C4-2B (cell line): ENCODE measurements around the gene TMCC3.
"Not testable (repeated sequence)": the region's sequence is repeated elsewhere in the genome, so short reads cannot be mapped to it uniquely, and the experiment has no call there.

Source experiments
- H3K27ac ChIP-seq: fragments of 450-650 bp; 2 replicates; pipeline ENCODE4 v1.5.1; 2017
- ZFX ChIP-seq: fragments of 450-650 bp; IDR thresholded peaks from 2 replicates; pipeline ENCODE4 v1.6.1; 2017
- TF ChIP-seq, protein P1 (sequence below): fragments of 450-650 bp; conservative IDR thresholded peaks from 2 replicates; pipeline ENCODE4 v1.5.1; 2017; ENCODE audit warnings: mild to moderate bottlenecking

TMCC3 gene, protein sequence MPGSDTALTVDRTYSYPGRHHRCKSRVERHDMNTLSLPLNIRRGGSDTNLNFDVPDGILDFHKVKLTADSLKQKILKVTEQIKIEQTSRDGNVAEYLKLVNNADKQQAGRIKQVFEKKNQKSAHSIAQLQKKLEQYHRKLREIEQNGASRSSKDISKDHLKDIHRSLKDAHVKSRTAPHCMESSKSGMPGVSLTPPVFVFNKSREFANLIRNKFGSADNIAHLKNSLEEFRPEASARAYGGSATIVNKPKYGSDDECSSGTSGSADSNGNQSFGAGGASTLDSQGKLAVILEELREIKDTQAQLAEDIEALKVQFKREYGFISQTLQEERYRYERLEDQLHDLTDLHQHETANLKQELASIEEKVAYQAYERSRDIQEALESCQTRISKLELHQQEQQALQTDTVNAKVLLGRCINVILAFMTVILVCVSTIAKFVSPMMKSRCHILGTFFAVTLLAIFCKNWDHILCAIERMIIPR

DNA sequence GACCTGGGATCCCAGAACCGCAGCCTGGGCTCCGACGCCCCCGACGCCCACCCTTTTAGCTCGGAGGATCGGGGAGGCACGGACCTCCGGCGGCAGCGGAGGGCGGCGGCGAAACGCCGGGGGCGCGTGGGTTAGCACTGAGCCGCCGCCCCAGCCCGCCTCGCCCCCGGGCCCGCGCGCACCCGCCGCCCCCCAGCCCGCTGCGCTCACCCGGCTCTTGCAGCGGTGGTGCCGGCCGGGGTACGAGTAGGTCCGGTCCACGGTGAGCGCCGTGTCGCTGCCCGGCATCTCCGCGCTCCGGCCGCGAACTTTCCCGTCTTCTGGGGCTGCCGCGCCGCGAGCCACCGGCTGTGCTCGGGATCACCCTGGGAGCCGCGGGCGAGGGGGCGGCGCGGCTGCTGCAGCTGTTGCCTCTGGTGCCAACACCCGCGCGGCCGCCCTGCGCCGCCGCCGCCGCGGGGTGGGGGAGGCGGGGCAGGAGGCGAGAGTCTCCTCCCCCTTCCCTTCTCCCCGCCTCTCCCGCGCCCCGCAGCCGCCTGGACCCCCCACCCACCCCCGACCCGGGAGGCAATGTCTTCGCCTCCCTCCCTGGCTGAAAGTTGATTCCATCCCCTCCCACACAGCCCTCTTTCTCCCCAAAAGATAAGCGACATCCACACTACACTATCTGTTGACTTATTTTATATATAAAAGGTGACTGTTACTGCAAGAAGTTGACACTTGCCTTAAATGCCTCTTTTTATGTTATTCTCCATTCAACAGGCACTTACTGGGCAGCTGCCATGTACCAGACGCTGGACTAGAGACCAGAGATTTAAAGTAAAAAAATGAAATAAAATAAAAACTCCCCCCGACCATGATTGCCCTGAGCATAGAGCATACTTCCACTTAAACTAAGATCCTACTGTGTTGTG is at the start of gene TMCC3:
Gene TMCC3 (minus strand): TSS at position 415 of the 914 bp plus-strand sequence. CDS start 127 bp downstream, at position 288.
- H3K27ac ChIP-seq: no peak within 1 kb of the TSS; the same call in 1 of the 2 replicates
- no peak for TF ChIP-seq ZFX
- TF ChIP-seq, protein P1, sequence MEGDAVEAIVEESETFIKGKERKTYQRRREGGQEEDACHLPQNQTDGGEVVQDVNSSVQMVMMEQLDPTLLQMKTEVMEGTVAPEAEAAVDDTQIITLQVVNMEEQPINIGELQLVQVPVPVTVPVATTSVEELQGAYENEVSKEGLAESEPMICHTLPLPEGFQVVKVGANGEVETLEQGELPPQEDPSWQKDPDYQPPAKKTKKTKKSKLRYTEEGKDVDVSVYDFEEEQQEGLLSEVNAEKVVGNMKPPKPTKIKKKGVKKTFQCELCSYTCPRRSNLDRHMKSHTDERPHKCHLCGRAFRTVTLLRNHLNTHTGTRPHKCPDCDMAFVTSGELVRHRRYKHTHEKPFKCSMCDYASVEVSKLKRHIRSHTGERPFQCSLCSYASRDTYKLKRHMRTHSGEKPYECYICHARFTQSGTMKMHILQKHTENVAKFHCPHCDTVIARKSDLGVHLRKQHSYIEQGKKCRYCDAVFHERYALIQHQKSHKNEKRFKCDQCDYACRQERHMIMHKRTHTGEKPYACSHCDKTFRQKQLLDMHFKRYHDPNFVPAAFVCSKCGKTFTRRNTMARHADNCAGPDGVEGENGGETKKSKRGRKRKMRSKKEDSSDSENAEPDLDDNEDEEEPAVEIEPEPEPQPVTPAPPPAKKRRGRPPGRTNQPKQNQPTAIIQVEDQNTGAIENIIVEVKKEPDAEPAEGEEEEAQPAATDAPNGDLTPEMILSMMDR: peak; percentile 27; the same call in 1 of the 2 replicates

DNA sequence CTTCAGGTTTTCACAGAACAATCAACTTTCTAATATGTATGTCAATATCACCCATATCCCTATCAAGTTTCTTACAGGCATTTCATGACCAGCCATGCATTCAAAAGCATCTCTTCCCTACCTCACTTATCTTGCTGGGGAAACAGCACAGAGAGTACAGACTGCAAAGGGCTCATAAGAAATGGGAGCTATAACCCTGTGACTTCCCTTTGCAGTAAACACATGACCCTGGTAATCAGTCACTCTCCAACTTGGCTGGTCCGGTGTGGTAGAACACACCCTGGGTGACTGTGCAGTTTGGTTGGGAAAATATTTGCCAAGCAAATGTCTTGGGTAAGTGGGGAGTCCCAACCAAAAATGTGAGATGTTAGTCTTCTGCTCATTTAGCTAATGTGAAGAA is 49.4 kb upstream of the TMCC3 start:
- TF ChIP-seq, protein P1: no peak
- no peak for TF ChIP-seq ZFX

DNA sequence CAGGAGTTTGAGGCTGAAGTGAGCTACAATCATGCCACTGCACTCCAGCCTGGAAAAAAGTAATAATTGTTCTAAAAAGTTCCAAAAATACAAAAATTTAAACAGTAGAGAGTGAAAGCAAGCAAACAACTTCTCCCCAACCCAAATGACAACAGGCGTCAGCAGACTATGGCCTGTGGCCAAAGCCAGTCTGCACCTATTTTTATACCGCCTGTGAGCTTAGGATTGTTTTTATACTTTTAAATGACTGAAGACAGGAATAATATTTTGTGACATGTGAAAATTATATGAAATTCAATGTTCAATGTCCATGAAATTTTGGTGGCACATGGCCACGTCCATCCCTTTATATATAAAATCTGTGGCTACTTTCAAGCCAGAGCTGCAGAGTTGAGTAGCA is 48.2 kb upstream of the TMCC3 start:
- H3K27ac ChIP-seq: no peak overlapping the region
- TF ChIP-seq, protein P1: no peak
- no peak for TF ChIP-seq ZFX

More for the DNA sequence above, 49.4 kb upstream of the TMCC3 start:
- no peak overlapping the region for H3K27ac ChIP-seq

DNA sequence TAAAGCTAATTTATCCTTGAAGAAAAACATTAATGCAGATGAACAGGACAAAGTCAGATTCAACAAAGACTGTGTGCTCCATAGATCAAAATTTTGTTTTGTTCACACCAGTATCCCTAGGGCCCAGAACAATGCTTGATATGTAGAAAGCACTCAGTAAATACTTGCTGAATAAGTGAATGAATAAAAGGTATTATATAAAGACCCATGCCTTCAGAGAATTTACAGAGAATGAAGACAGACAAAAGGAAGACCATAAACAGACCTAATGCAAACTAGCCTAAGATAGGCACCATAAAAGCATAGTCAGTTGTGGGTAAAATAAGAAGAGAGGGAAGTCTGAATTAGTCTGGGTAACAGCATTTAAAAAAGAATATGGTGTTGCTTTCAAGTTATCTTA is 47.3 kb upstream of the TMCC3 start:
- H3K27ac ChIP-seq: no peak overlapping the region
- no peak for TF ChIP-seq ZFX
- TF ChIP-seq, protein P1: no peak

DNA sequence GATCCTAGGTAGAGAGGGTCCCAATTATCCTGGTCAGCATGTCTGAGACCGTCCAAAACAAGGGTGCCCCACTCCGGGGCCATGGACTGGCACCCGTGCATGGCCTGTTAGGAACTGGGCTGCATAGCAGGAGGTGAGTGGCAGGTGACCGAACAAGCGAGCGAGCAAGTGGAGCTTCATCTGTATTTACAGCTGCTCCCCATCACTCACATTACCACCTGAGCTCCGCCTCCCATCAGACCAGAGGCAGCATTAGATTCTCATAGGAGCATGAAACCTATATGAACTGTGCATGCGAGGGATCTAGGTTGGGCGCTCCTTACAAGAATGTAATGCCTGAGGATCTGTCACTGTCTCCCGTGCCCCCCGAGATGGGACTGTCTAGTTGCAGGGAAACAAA is 44.4 kb upstream of the TMCC3 start:
- TF ChIP-seq ZFX: no peak
- TF ChIP-seq, protein P1: no peak
- H3K27ac ChIP-seq: no peak overlapping the region

DNA sequence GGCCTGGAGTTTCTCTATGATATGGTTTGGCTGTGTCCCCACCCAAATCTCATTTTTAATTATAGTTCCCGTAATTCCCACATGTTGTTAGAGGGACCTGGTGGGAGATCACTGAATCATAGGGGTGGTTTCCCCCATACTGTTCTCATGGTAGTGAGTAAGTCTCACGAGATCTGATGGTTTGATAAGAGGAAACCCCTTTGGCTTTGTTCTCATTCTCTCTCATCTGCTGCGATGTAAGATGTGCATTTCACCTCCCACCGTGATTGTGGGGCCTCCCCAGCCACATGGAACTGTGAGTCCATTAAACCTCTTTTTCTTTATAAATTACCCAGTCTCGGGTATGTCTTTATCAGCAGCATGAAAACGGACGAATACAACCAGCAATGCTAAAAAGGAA is 42.5 kb upstream of the TMCC3 start:
- not testable (repeated sequence) for H3K27ac ChIP-seq

DNA sequence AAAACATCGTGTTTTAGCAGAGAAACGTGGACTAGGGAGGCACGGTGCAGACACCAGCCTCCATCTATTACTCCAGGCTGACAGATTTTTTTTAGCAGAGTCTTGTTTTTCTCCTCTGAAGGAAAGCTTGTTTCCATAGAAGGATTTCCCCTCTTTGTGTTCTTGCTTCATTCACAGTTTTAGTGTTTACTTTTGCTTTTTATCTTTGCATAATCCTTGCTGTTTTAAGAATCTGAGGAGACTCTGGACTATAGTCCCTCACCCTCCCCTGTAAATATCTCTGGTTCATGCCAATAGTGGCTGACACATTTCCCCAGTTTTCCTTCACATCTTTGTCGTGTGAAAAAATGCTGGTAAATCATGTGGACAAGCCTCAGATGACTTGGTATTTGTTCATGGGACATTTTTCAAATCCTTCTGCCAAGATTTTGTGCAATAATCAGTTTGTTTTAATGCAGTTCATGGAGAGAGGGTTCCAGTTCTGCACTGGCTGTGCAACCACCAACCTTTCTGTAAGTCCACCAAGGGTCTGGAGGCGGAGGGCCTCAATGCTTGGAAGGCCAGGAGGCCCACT is 39.9 kb upstream of the TMCC3 start:
- TF ChIP-seq, protein P1: no peak
- no peak for TF ChIP-seq ZFX
- no peak overlapping the region for H3K27ac ChIP-seq
